GM19035 (cell line): ENCODE results near the gene UBE2V1.
"Not testable (repeated sequence)": the region's sequence is repeated elsewhere in the genome, so short reads cannot be mapped to it uniquely, and the experiment has no call there.

Source experiments
- ATAC-seq: cut with Tn5 transposase; IDR thresholded peaks from one replicate; pipeline ENCODE4 v1.9.1; 2021; ENCODE audit not compliant: unreplicated experiment

UBE2V1 gene

DNA sequence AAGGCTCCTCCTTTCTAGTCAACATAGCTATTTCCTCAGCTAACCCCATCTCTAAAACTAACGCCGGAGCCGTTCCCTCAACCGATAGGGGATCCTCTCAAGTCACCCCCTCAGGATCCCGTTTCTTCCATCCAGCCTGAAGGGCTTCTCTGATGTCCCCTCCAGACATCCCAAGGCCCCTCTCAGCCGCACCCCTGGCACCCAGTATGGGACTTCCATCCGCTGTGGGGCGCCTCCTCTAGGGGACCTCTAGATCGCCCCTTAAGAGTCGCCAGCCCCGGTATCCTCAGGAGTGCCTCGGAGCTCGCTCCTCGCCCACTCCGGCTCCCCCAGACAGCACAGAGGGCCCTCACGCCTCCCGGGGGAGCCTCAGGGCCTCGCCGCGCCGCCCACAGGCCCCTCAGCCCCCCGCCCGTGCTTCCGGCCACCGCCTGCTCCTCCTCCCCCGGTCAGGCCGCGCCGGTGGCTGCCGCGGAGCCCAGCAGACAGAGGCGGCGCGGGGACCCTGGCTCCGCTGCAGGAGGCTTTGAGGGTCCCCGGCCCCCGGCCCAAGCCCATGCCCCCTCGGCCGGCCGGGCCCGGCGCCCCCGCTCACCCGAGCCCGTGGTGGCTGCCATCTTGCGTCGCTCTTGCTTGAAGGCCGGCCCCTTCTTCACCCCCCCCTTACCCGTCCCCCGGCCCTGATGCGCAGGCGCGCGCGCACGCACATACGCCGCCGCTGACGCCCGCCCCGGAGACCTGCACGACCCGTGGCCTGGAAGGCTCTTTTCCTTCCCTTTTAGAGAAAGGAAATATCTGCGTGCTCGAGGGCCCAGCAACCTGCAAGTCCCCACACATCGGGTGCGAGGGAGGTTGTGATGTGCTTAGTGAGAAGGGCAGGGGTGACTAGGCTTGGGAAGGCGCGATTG is at the start of gene UBE2V1:
Gene UBE2V1 (minus strand): TSS at position 639 of the 908 bp plus-strand sequence. CDS start 22 bp downstream, at position 617.
- ATAC-seq, result peak; percentile 45

GRCh38 chr20:50161494-50161893 is 48.5 kb upstream of the UBE2V1 start:
- not testable (repeated sequence) for ATAC-seq

DNA sequence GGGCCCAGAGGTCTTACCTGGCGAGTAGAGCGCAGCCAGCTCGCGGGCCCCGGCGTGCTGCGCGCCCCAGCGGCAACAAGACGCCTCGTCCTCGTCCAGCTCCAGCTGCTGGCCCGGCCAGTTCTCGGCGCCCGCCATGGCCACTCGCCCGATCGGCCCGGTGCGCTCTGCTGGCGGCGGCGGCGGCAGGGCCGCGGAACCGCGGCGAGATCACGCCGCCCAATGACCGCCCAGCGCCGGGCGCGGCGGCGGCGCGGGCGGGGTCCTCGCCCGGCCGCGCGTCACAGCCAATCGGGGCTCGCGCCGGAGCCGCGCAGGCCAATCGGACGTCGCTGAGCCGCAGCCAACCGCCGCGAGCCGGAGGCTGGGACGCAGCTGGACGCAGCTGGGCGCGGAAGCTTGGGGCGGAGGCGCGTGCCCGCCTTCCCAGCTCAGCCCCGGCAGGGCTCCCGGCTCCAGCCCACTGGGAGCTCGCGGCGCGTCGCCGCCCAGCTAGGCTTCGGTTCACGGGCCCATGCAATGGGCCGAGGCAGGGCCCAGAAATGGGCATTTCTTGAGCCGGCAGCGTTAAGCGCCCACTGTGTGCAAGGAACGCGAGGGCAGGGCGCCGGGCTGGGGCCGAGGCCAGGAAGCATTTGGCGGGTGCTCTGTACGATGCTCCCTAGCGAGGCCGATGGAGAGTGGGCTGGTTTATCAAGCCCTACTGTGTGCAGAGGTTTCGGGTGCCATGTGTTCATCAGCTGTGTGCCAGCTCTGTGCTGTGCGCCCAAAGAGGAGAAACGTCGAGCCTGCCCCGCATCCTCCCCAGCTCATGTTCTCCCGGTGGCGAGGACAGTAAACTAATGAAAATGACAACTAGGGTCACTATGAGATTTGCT is 40.8 kb upstream of the UBE2V1 start, which contains the start of gene PEDS1:
Gene PEDS1 (minus strand): TSS at position 224 of the 878 bp plus-strand sequence. CDS start 86 bp downstream, at position 138.
- peak; percentile 92 for ATAC-seq

- no peak for ATAC-seq
These were observed 40.2 kb upstream of the UBE2V1 start for GRCh38 chr20:50153153-50153499.

GRCh38 chr20:50152394-50153152 is 39.6 kb upstream of the UBE2V1 start:
- no peak for ATAC-seq

GRCh38 chr20:50151034-50151743 is 38.2 kb upstream of the UBE2V1 start:
- no peak for ATAC-seq

DNA sequence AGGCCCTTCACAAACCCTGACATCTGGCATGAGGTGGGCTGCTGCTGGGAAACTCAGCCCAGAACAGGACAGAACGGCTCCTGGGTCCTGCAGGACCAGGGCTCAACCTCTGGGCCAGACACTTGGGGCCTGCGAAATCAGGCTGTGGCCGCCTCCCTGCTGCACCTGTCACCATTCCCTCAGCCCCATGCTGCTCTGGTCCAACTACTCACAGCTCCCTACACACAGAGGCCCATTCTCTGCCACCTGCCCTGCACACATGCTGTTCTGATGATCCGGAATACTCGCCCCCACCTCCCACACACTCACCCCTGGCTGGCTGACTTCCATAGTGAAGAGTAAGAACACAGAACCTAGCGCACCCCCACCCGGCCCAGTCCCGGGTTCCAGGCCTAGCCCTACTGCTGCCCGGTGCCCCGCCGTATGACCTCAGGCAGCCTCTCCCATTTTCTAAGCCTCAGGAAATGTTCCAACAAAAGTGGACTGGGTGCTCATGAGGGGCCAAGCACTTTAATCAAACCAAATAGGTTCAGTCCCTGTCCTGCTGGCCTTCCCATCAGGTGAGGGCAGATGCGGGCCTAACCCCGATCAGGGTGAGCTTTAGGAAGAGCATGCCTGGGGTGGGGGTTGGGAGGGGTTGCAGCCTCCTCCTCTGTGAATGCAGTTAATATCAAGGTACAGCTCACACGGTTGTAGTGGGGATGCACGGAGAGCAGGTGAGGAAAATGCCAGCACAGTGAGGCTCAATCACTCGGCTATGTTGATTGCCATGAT is 36.7 kb upstream of the UBE2V1 start:
- ATAC-seq, result no peak

DNA sequence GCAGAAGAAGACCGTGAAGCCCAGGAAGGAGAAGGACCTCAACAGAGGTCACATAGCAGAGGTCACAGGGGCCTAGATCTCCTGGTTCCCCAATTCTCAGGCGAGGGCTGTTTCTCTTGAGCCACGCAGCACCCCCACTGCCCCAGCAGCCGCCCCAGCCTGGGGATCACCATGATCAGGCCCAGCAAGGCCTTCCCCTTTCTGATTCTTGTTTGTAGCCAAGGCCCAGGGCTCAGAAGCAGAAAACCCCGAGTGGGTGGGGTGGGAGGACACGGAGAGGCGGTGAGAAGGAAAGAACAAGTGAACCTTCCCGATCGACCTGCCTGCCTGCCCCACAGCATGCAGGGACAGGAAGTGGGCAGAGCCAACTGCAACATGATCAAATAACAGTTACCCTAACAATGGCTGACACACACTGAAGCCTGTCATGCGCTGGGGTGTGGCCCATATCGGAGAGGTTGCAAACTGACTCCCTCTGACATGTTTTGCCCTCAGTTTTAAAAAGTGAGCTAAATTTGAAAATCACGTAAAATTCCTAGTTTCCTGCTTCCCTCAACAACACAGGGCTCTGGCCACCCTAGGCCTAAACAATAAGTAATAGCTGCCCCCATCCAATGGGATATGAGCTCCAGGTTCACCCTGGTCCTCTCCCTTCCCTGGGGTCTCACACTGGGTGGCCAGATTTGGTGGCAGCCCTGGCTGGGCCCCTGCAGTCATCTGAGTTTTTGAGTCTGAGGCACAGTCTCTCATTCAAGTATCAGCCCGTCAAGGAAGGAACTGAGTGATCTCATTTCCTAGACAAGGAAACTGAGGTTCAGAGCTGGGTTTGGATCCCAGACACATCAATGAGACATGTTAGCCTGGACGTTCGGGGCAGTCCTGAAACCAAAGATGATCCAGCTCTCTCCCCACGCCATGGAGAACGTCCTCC is 34.0 kb upstream of the UBE2V1 start:
- ATAC-seq, result no peak

GRCh38 chr20:50146214-50146613 is 33.3 kb upstream of the UBE2V1 start:
- no peak for ATAC-seq

- no peak for ATAC-seq
These were observed 32.6 kb upstream of the UBE2V1 start for GRCh38 chr20:50145566-50145965.

GRCh38 chr20:50144362-50144761 is 31.4 kb upstream of the UBE2V1 start:
- no peak for ATAC-seq

DNA sequence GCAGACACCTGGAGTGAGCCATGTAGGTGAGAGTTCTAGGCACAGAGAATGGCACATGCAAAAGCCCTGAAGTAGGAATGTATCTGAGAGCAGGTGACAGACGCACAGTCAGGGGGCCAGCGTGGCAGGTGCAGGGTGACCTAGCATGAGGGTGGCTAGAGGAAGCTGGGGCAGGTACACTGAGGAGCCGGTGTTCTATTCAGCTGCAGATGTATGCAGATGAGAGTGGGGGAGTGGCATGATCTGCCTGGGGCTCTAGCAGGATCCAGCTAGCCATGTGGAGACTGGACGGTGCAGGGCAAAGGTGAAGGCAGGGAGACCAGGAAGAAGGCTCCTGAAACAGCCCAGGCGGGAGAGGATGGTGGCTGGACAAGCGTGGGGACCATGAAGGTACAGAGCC is 29.9 kb upstream of the UBE2V1 start:
- no peak for ATAC-seq

DNA sequence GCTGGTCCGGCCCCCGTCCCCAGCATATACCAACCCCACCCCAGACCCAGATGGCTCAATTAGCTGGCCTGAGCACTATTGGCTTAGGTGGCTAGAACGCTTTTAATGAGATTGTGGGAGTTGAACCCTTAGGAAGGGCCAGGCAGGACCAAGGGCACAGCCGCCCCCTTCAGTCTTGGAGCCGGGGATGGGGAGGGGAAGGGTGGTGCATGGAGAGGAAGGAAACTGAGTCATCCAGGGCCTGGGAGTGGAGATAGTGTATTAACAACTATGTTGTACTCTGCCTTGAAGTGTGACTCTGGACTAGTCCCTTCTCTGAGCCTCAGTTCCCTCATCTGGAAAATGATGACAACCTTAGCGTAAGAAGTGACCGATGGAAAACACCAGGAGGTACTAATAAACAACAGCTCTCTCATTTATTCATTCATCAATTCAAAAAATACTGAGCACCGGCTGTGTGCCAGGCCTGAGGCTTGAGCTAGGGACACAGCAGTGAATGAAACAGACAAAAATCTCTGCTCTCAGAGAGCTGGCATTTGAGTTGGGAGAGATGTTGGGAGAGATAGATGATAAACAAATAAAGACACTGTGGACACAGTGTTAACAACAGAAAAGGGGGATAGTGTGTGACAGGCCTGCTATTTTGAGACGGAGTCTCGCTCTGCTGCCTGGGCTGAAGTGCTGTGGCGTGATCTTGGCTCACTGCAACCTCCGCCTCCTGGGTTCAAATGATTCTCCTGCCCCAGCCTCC is 29.0 kb upstream of the UBE2V1 start:
- no peak for ATAC-seq

DNA sequence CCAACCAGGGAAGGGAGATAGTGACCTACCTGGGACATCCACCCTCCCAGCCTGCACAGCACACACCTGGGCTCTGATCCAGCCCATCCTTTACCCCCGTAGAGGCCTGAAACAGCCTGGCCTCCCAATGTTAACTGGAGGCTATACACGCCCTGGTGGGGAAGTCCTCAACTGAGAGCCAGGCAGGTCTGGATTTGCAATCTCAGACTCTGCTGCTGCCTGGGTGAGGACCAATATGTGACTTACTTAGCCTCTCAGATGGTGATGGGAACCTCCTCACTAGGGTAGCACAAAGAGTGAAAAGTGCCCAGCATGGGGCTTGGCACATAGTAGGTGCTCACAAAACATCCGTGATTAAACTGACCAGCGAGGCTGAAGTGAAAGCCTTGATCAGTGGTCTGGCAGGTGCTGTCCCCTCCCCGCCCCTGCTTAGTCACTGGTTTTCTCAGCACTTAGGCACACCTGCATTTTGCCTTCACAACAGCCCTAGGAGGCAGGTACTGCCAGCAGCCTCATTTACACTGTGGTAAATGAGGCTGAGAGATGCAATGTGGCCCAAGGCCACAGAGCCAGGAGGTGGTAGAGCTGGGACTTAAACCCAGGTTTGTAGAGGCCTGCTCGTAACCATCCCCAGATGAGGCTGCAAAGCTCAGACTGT is 28.2 kb upstream of the UBE2V1 start:
- no peak for ATAC-seq

DNA sequence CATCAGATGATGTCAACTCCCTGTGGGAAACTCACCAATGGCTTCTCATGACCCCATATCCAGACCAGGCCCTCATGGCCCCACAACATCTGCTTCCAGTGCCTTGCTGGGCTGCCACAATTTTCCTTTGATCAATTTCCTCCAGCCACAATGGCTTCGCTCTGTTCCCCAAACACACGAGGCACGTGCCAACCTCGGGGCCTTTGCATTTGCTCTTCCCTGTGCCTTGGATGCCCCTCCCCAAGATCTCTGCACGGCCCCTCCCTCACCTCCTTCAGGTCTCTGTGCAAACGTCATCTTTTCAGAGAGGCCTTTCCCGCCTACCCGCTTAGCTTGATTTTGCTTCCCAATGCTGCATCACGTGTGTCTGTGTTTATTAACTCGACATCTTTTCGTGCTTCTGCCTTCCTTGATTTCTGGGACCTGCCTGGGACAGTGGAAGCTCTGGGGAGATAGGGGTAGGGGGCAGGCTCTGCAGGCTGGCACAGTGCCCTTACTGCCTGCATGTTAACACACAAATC is 27.4 kb upstream of the UBE2V1 start:
- ATAC-seq, result no peak

DNA sequence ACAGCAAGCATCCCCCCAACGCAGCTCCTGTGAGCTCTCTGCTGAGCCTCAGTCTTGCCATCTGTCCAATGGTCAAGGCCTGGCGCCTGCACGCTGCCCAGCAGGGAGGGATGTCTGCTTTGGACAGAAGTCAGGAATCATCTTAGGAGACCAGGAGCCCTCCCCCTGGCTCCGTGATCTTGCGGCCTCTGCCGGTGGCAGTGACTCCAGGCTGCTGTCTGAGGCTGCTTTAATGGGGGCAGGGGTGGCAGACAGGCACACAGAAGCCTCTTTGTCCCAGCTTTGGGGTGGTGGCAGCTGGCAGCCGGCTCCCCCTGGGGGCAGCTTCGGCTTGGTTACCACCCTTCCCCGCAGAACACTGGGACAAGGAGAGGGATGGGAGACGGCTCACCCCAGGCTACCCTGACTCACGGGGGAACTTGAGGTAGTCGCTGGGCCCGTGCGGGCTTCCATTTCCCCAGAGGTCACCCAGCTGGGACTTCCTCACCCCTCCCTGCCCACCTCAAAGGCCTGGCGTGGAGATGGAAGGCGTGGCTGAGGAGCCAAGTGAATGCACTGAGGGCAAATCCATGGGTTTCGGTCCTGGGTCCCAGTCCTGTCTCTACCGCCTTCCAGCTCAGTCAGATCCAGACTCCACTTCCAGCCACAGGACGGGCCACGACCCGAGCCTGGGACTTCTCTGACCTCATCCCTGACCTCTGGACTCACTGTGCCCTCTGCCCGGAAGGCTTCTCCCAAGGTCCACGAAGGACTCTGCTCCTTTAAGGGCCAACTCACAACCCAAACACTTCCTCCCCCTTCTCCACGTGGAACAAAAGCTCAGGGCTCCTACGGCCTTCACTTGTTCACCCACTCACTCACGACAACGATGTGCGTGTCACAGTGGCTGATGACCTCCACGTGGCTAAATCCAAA is 25.8 kb upstream of the UBE2V1 start:
- ATAC-seq, result no peak
